Measurements from ENCODE around the gene PRR30.
A peak's percentile ranks its signal among the peaks of the same experiment; 100 is the strongest.

- peak in 1 of 3 experiments; percentile 25 for TF ChIP-seq CTCF (optimal IDR thresholded peaks at IDR 0.05 in 1 of 3, IDR thresholded peaks at IDR 0.05 in 1 of 3, conservative IDR thresholded peaks at IDR 0.05 in 1 of 3; ENCODE audit: extremely low read depth in 1 of 3, insufficient read depth in 2 of 3, low read length in 3 of 3)
- no peak for TF ChIP-seq EZH2 (IDR thresholded peaks at IDR 0.05; ENCODE audit: low read length)
These were observed 5.1 kb downstream of the PRR30 start, which contains the start of gene PREB for GRCh38 chr2:27133905-27134780.
